ENCODE data around the gene SV2C. TPM values are rescaled to one million over a fixed set of nuclear protein-coding genes. Genes with fewer than 3 reads are reported as not detected.
"Not testable (repeated sequence)": the region's sequence is repeated elsewhere in the genome, so short reads cannot be mapped to it uniquely, and the experiment has no call there.

Gene SV2C
- total RNA-seq: 0.02 to 0.18 TPM (median 0.05 TPM) in 3 replicates

- Mint-ChIP-seq H3K27me3 (ENCODE audit: low read depth) (peaks cover 94% of the 10 kb centered on the region), H3K4me1 (peaks cover 28% of the 10 kb centered on the region), H3K36me3 (no peaks in the 10 kb centered on the region), H3K4me3 (peak within 1 kb of the TSS; percentile 73), H3K27ac (peak within 1 kb of the TSS; percentile 28), H3K9me3 (no peaks in the 10 kb centered on the region)
- no peak for TF ChIP-seq CTCF (IDR thresholded peaks at IDR 0.05; ENCODE audit: unreplicated experiment)
- peak in 1 of 2 experiments; percentile 53 for DNase-seq (ENCODE audit: low spot score in 2 of 2, unreplicated experiment in 2 of 2)
Measured at GRCh38 chr5:76082772-76083554, at the start of gene SV2C. SV2C (plus strand) TSS chr5:76083383; CDS start chr5:76131751, 48,368 bp downstream.

GRCh38 chr5:76037736-76038151 lies 45.4 kb upstream of the SV2C start:
- DNase-seq (ENCODE audit: low spot score in 2 of 2, unreplicated experiment in 2 of 2); H3K4me1 Mint-ChIP-seq; H3K27ac Mint-ChIP-seq; H3K36me3 Mint-ChIP-seq: not testable (repeated sequence)
- Mint-ChIP-seq H3K9me3 (peaks cover 10% of the 10 kb centered on the region), H3K27me3 (ENCODE audit: low read depth) (peaks cover 32% of the 10 kb centered on the region), H3K4me3 (peak overlapping the region; percentile 49)

- no peak for TF ChIP-seq CTCF (IDR thresholded peaks at IDR 0.05; ENCODE audit: unreplicated experiment)
- Mint-ChIP-seq H3K9me3 (peaks cover 10% of the 10 kb centered on the region), H3K27me3 (ENCODE audit: low read depth) (peaks cover 32% of the 10 kb centered on the region), H3K4me1 (peaks cover 5% of the 10 kb centered on the region), H3K4me3 (no peak overlapping the region), H3K27ac (no peak overlapping the region), H3K36me3 (no peaks in the 10 kb centered on the region)
- no peak for DNase-seq (ENCODE audit: low spot score in 2 of 2, unreplicated experiment in 2 of 2)
Measured at GRCh38 chr5:76038212-76038611, 45.0 kb upstream of the SV2C start.

- TF ChIP-seq CTCF (IDR thresholded peaks at IDR 0.05; ENCODE audit: unreplicated experiment): no peak
- no peak for DNase-seq (ENCODE audit: low spot score in 2 of 2, unreplicated experiment in 2 of 2)
- peaks cover 4% of the 10 kb centered on the region for H3K9me3 Mint-ChIP-seq
- no peak overlapping the region for H3K4me3 Mint-ChIP-seq
- no peak overlapping the region for H3K27ac Mint-ChIP-seq
- peaks cover 26% of the 10 kb centered on the region for H3K27me3 Mint-ChIP-seq (ENCODE audit: low read depth)
- peaks cover 5% of the 10 kb centered on the region for H3K4me1 Mint-ChIP-seq
- H3K36me3 Mint-ChIP-seq: no peaks in the 10 kb centered on the region
Measured at GRCh38 chr5:76040806-76041205, 42.4 kb upstream of the SV2C start.

GRCh38 chr5:76041863-76042262 lies 41.3 kb upstream of the SV2C start:
- Mint-ChIP-seq H3K36me3 (no peaks in the 10 kb centered on the region), H3K9me3 (peaks cover 4% of the 10 kb centered on the region), H3K27ac (no peak overlapping the region), H3K27me3 (ENCODE audit: low read depth) (peaks cover 23% of the 10 kb centered on the region), H3K4me3 (no peak overlapping the region), H3K4me1 (peaks cover 9% of the 10 kb centered on the region)
- peak; percentile 40 to 61 for DNase-seq (ENCODE audit: low spot score in 2 of 2, unreplicated experiment in 2 of 2)
- TF ChIP-seq CTCF (IDR thresholded peaks at IDR 0.05; ENCODE audit: unreplicated experiment): no peak

- Mint-ChIP-seq H3K4me3 (no peak overlapping the region), H3K9me3 (peaks cover 4% of the 10 kb centered on the region), H3K4me1 (peaks cover 6% of the 10 kb centered on the region), H3K27me3 (ENCODE audit: low read depth) (peaks cover 2% of the 10 kb centered on the region), H3K27ac (no peak overlapping the region), H3K36me3 (no peaks in the 10 kb centered on the region)
- no peak for TF ChIP-seq CTCF (IDR thresholded peaks at IDR 0.05; ENCODE audit: unreplicated experiment)
- DNase-seq (ENCODE audit: low spot score in 2 of 2, unreplicated experiment in 2 of 2): no peak
Measured at GRCh38 chr5:76046741-76047140, 36.4 kb upstream of the SV2C start.
